Thyroid gland (tissue), 4 donors: ENCODE results near the gene OOSP2. TPM values are rescaled to one million over a fixed set of nuclear protein-coding genes. Genes with fewer than 3 reads are reported as not detected.
"Not testable (repeated sequence)": the region's sequence is repeated elsewhere in the genome, so short reads cannot be mapped to it uniquely, and the experiment has no call there.

Experiments used
- DNase-seq, 2 donors: peaks; one replicate each; pipeline ENCODE4 v3.0.0-alpha.2; 2019
- H3K27ac ChIP-seq, 3 donors: fragments of 200-600 bp; sonication (generic); 1 replicate in 2 of 3; 2 replicates in 1 of 3; pipeline ENCODE4 v1.5.1; 2016 to 2019; ENCODE audit warnings: mild to moderate bottlenecking in 1 of 3, moderate library complexity in 1 of 3
- H3K27me3 ChIP-seq: fragments of 200-600 bp; sonication (generic); one replicate; pipeline ENCODE4 v1.5.1; 2019
- H3K36me3 ChIP-seq, 2 donors: fragments of 200-600 bp; sonication (generic); one replicate each; pipeline ENCODE4 v1.5.1; 2016 to 2019
- H3K4me1 ChIP-seq, 2 donors: fragments of 200-600 bp; sonication (generic); one replicate each; pipeline ENCODE4 v1.5.1; 2017 to 2019
- H3K4me3 ChIP-seq, 3 donors: fragments of 200-600 bp; sonication (generic); replicated peaks in 1 of 3; 1 replicate in 2 of 3; 2 replicates in 1 of 3; pipeline ENCODE4 v1.5.1; 2016; ENCODE audit warnings: mild to moderate bottlenecking in 1 of 3
- H3K9me3 ChIP-seq: fragments of 200-600 bp; sonication (generic); one replicate; pipeline ENCODE4 v1.5.1; 2017
- POLR2A ChIP-seq, 2 donors: fragments of 450-650 bp; IDR thresholded peaks; one replicate each; pipeline ENCODE4 v1.6.1; 2017; ENCODE audit warnings: antibody characterized with exemption in 2 of 2, mild to moderate bottlenecking in 2 of 2, moderate library complexity in 1 of 2
- WGBS, 2 donors: methylation state at CpG; one replicate each; pipeline ENCODE4 v1.1.5; 2017; 5-methylcytosine and 5-hydroxymethylcytosine counted together
- intact Hi-C: fragments of 100-400 bp; cut with DNase I; formaldehyde crosslinking; loops from one replicate; pipeline ENCODE4 v1.15.1; 2023
- total RNA-seq, 4 donors: library from RNA; depleted of rRNA; stranded (reverse); fragments of >200 nt; gene quantifications; one replicate each; pipeline ENCODE4 v1.2.3, GENCODE V29; 2016
- TF ChIP-seq, protein P1 (sequence below), 6 experiments: fragments of 200-600 bp in 3 of 6; fragments of 450-650 bp in 3 of 6; sonication (generic) in 3 of 6; IDR thresholded peaks; one replicate each; pipeline ENCODE4 v1.5.1; 2016 to 2019; ENCODE audit warnings: antibody characterized with exemption in 6 of 6, mild to moderate bottlenecking in 2 of 6, inconsistent platforms in 1 of 6, moderate library complexity in 1 of 6

The OOSP2 gene
- total RNA-seq, 4 donors from 2014 or later, result not detected

DNA sequence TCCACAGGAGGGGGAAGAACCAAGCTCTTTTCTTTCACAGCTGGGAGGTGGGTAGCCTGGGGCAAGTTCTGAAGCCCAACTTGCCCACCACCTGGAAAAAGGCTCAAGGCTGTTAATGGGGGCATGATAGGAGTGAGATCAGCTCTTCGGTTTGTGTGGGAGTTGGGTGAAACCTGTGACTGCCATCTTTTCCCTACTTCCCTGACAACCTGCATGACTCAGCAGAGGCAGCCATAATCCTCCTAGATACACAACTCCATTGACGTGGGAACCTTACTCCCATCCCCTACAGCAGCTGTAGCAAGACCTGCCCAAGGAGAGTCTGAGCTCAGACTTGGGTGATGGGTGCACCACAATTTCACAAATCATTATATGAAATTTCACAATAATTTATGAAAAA, 36.5 kb upstream of the OOSP2 start:
- no peak for DNase-seq
- Histone ChIP-seq H3K27me3 (no peaks in the 10 kb centered on the region), H3K4me3 (no peak overlapping the region), H3K9me3 (no peaks in the 10 kb centered on the region), H3K36me3 (no peaks in the 10 kb centered on the region), H3K4me1 (no peaks in the 10 kb centered on the region), H3K27ac (no peak overlapping the region)
- no peak for TF ChIP-seq POLR2A (IDR thresholded peaks at IDR 0.05)
- TF ChIP-seq, protein P1, sequence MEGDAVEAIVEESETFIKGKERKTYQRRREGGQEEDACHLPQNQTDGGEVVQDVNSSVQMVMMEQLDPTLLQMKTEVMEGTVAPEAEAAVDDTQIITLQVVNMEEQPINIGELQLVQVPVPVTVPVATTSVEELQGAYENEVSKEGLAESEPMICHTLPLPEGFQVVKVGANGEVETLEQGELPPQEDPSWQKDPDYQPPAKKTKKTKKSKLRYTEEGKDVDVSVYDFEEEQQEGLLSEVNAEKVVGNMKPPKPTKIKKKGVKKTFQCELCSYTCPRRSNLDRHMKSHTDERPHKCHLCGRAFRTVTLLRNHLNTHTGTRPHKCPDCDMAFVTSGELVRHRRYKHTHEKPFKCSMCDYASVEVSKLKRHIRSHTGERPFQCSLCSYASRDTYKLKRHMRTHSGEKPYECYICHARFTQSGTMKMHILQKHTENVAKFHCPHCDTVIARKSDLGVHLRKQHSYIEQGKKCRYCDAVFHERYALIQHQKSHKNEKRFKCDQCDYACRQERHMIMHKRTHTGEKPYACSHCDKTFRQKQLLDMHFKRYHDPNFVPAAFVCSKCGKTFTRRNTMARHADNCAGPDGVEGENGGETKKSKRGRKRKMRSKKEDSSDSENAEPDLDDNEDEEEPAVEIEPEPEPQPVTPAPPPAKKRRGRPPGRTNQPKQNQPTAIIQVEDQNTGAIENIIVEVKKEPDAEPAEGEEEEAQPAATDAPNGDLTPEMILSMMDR (IDR thresholded peaks at IDR 0.05), result no peak
- 64 to 81% methylated on average over 2 of the region's 2 CpGs for WGBS, 2 donors
- intact Hi-C loops, result no loop called here

GRCh38 chr11:60005360-60005759, 34.8 kb upstream of the OOSP2 start:
- intact Hi-C loops, result no loop called here
- H3K9me3 ChIP-seq, result no peaks in the 10 kb centered on the region

DNA sequence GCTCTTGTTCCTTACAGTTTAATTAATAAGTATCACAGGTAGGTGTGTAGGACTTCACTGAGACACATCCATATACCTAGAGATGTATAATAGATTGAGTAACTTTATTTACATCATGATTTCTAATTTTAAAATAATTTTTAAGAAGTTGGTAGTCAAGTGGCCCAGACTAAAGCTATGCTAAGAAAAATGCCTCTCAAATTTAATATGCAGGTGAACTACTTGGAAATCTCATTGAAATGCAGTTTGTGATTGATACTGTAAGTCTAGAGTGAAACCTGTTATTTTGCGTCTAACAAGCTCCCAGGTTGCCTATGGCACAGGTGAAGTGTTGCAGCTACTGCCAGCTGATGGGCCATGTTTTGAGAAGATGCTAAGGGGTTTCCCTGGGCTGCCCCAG, 23.3 kb upstream of the OOSP2 start, which contains the start of gene OOSP4B:
OOSP4B (plus strand) TSS at position 301 of the 400 bp plus-strand sequence.
- Histone ChIP-seq H3K27me3 (no peaks in the 10 kb centered on the region), H3K27ac (no peak within 1 kb of the TSS), H3K4me3 (no peak within 1 kb of the TSS), H3K36me3 (no peaks in the 10 kb centered on the region), H3K9me3 (no peaks in the 10 kb centered on the region), H3K4me1 (no peaks in the 10 kb centered on the region)
- DNase-seq, result no peak
- intact Hi-C loops, result no loop called here
- TF ChIP-seq POLR2A (IDR thresholded peaks at IDR 0.05), result no peak
- TF ChIP-seq, protein P1 (IDR thresholded peaks at IDR 0.05), result no peak
- 83 to 96% methylated on average over 1 of the region's 1 CpG for WGBS, 2 donors

More at GRCh38 chr11:60005360-60005759, 34.8 kb upstream of the OOSP2 start:
- no peaks in the 10 kb centered on the region for H3K27me3 ChIP-seq
- H3K27ac ChIP-seq, result no peak overlapping the region
- DNase-seq, result no peak
- H3K36me3 ChIP-seq, result no peaks in the 10 kb centered on the region
- TF ChIP-seq, protein P1 (IDR thresholded peaks at IDR 0.05), result no peak
- no peak for TF ChIP-seq POLR2A (IDR thresholded peaks at IDR 0.05)
- H3K4me3 ChIP-seq, result no peak overlapping the region
- no peaks in the 10 kb centered on the region for H3K4me1 ChIP-seq
- 93 to 95% methylated on average over 1 of the region's 1 CpG for WGBS, 2 donors

- intact Hi-C loops, result no loop called here
- no peak overlapping the region for H3K27ac ChIP-seq
These were observed 22.2 kb upstream of the OOSP2 start for GRCh38 chr11:60018058-60018457.

DNA sequence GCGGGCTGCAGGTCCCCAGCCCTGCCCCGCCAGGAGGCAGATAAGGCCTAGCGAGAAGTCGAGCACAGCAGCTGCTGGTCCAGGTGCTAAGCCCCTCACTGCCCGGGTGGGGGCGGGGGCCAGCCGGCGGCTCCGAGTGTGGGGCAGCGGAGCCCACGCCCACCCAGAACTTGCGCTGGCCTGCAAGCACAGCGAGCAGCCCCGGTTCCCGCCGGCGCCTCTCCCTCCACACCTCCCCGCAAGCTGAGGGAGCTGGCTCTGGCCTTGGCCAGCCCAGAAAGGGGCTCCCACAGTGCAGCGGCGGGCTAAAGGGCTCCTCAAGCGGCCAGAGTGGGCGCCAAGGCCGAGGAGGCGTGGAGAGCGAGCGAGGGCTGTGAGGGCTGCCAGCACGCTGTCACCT, 19.8 kb upstream of the OOSP2 start:
- H3K27ac ChIP-seq, DNase-seq, H3K4me3 ChIP-seq, H3K36me3 ChIP-seq, intact Hi-C loops, H3K27me3 ChIP-seq, H3K4me1 ChIP-seq, H3K9me3 ChIP-seq: not testable (repeated sequence)
- WGBS, 2 donors, result 87 to 98% methylated on average over 9 to 21 of the region's 27 CpGs

More at GRCh38 chr11:60018058-60018457, 22.2 kb upstream of the OOSP2 start:
- TF ChIP-seq, protein P1 (IDR thresholded peaks at IDR 0.05), result no peak
- TF ChIP-seq POLR2A (IDR thresholded peaks at IDR 0.05), result no peak
- H3K9me3 ChIP-seq, result no peaks in the 10 kb centered on the region
- DNase-seq, result no peak
- H3K4me1 ChIP-seq, result no peaks in the 10 kb centered on the region
- H3K4me3 ChIP-seq, result no peak overlapping the region
- 67 to 68% methylated on average over 8 of the region's 8 CpGs for WGBS, 2 donors
- no peaks in the 10 kb centered on the region for H3K27me3 ChIP-seq
- no peaks in the 10 kb centered on the region for H3K36me3 ChIP-seq
